ENCODE data around the gene FAM13C. TPM values are rescaled to one million over a fixed set of nuclear protein-coding genes. Genes with fewer than 3 reads are reported as not detected.
A peak's percentile ranks its signal among the peaks of the same experiment; 100 is the strongest.

Gene FAM13C
- total and polyA plus RNA-seq, 10 donors: 1.5 to 19.7 (median 8.9) TPM

DNA sequence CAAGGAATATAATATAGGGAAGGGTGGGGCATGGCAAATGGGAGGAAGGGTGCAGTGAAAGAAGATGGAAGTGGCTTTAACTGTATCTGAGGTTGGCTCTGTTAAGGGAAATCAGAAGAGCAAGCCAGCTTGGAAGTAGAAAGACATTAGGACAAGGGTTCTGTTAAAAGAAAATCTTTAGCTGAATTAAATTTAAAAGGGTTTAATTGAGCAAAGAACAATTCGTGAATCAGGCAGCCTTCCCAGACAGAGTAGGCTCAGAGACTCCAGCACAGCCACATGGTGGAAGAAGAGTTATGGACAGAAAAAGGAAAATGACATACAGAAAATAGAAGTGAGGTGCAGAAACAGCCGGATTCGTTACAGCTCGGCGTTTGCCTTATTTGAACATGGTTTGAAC is 42.0 kb downstream of the FAM13C start:
- Histone ChIP-seq H3K27ac (no peak overlapping the region), H3K4me1 (peaks cover 0 to 6% (median 0%) of the 10 kb centered on the region in 6 donors), H3K27me3 (replicated peaks in 1 of 7) (no peaks in the 10 kb centered on the region), H3K9me3 (no peaks in the 10 kb centered on the region), H3K36me3 (no peaks in the 10 kb centered on the region), H3K4me3 (no peak overlapping the region)
- WGBS, 5 donors: 88 to 96% (median 89%) methylated on average over 5 of the region's 5 CpGs
- no peak for DNase-seq
- TF ChIP-seq POLR2A (IDR thresholded peaks at IDR 0.05) (no peak), POLR2AphosphoS5 (IDR thresholded peaks at IDR 0.05) (no peak)
- intact Hi-C loops (cut with DNase I; ENCODE audit: low total_unique reads): no loop called here

DNA sequence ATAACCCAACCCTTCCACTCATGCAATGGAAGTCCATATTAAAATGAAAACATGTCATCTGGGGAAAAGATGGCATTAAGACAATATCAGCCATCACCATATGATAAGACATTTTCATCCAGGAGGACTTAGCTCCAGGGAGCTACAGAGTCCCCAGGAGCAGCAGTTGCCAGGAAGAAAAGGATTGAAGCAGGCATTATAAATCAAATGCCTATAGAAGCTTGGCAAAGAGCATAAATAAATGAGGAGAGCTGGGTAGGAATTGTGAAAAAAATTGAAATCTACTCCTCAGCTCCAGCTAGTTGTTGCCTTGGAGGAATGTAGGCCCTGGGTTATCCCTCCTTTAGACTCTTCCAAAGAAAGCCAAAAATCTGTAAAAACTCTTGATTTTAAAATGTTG is 42.5 kb downstream of the FAM13C start:
- intact Hi-C loops (cut with DNase I; ENCODE audit: low total_unique reads): no loop called here
- TF ChIP-seq POLR2AphosphoS5 (IDR thresholded peaks at IDR 0.05): no peak
- Histone ChIP-seq H3K9me3 (no peaks in the 10 kb centered on the region), H3K36me3 (no peaks in the 10 kb centered on the region), H3K4me1 (peaks cover 0 to 6% (median 0%) of the 10 kb centered on the region in 6 donors), H3K27me3 (replicated peaks in 1 of 7) (no peaks in the 10 kb centered on the region), H3K4me3 (no peak overlapping the region), H3K27ac (no peak overlapping the region)
- DNase-seq: no peak

DNA sequence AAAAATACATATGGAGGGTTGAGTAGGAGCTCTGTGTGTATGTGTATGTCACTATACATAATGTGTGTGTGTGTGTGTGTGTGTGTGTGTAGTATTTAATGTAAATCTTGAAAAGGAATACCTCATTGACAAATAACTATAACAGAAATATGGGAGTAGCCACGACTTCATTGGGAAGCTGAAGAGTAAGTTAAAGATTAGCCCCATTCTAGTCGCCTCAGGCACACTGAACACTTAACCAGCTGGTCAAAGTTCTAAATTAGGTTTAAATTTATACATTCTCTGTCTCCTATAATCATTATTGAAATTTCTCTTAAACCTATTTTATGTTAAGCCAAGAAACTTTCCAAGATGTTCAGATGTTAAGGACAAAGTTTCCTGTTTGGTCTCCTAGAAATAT is 45.3 kb downstream of the FAM13C start:
- intact Hi-C loops (cut with DNase I; ENCODE audit: low total_unique reads): no loop called here
- no peaks in the 10 kb centered on the region for H3K27me3 ChIP-seq (replicated peaks in 1 of 7)
- H3K4me1 ChIP-seq: peaks cover 0 to 4% (median 0%) of the 10 kb centered on the region in 6 donors
- H3K4me3 ChIP-seq: no peak overlapping the region
- DNase-seq: no peak
- H3K9me3 ChIP-seq: no peaks in the 10 kb centered on the region
- 68 to 83% (median 75%) methylated on average over 2 of the region's 2 CpGs for WGBS, 5 donors
- TF ChIP-seq POLR2AphosphoS5 (IDR thresholded peaks at IDR 0.05): no peak
- no peak overlapping the region for H3K27ac ChIP-seq
- H3K36me3 ChIP-seq: no peaks in the 10 kb centered on the region

DNA sequence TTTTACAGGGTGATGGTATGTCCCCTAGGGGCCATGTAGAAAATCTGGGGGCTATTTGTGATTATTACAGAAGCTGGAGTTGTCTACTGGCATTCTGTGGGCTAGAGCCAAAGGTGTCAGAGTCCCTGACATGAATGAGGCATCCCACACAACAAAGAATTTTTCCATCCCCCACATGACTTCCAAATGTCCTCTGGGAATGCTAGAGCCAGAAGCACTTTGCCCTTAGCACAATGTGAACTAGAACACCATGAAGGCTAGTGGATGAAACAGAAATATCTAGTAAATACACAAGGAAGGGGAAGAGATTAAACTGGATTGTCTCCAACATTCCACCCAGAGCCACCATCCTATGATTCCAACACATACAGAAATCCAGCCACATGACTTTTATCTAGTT is 46.9 kb downstream of the FAM13C start:
- Histone ChIP-seq H3K36me3 (no peaks in the 10 kb centered on the region), H3K27ac (no peak overlapping the region), H3K4me1 (peaks cover 0 to 4% (median 0%) of the 10 kb centered on the region in 6 donors), H3K9me3 (no peaks in the 10 kb centered on the region), H3K4me3 (no peak overlapping the region), H3K27me3 (replicated peaks in 1 of 7) (no peaks in the 10 kb centered on the region)
- TF ChIP-seq POLR2A (IDR thresholded peaks at IDR 0.05) (no peak), POLR2AphosphoS5 (IDR thresholded peaks at IDR 0.05) (peak in 1 of 3 donors; percentile 51)
- TF ChIP-seq, protein P1, sequence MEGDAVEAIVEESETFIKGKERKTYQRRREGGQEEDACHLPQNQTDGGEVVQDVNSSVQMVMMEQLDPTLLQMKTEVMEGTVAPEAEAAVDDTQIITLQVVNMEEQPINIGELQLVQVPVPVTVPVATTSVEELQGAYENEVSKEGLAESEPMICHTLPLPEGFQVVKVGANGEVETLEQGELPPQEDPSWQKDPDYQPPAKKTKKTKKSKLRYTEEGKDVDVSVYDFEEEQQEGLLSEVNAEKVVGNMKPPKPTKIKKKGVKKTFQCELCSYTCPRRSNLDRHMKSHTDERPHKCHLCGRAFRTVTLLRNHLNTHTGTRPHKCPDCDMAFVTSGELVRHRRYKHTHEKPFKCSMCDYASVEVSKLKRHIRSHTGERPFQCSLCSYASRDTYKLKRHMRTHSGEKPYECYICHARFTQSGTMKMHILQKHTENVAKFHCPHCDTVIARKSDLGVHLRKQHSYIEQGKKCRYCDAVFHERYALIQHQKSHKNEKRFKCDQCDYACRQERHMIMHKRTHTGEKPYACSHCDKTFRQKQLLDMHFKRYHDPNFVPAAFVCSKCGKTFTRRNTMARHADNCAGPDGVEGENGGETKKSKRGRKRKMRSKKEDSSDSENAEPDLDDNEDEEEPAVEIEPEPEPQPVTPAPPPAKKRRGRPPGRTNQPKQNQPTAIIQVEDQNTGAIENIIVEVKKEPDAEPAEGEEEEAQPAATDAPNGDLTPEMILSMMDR (IDR thresholded peaks at IDR 0.05 in 8 of 11, conservative IDR thresholded peaks at IDR 0.05 in 3 of 11): no peak
- intact Hi-C loops (cut with DNase I; ENCODE audit: low total_unique reads): no loop called here
- no peak for DNase-seq

DNA sequence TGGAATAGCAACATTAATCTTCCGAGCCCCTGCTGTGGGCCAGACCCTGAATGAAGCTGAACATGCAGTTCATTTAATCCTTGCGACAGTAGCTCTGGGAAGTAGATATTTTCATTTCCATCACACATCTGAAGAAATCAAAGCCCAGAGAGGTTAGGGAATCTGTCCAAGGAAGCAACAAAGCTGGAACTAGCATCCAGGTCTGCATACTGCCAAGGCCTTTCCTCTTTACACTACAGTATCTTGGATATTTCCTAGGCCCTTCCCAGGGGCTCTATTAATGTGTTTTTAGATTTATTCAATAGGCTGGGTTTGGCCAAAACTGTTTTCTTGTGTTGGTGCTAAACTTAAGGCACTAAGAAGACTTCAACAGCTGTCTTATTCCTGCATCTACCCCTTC is 48.1 kb downstream of the FAM13C start:
- Histone ChIP-seq H3K4me3 (no peak overlapping the region), H3K36me3 (no peaks in the 10 kb centered on the region), H3K27me3 (replicated peaks in 1 of 7) (no peaks in the 10 kb centered on the region), H3K27ac (no peak overlapping the region), H3K4me1 (peaks cover 0 to 4% (median 0%) of the 10 kb centered on the region in 6 donors), H3K9me3 (no peaks in the 10 kb centered on the region)
- 81 to 96% (median 92%) methylated on average over 2 of the region's 2 CpGs for WGBS, 5 donors
- TF ChIP-seq POLR2AphosphoS5 (IDR thresholded peaks at IDR 0.05): no peak
- TF ChIP-seq, protein P1 (IDR thresholded peaks at IDR 0.05 in 8 of 11, conservative IDR thresholded peaks at IDR 0.05 in 3 of 11): no peak
- TF ChIP-seq POLR2A (IDR thresholded peaks at IDR 0.05): no peak
- intact Hi-C loops (cut with DNase I; ENCODE audit: low total_unique reads): no loop called here
- DNase-seq: no peak

DNA sequence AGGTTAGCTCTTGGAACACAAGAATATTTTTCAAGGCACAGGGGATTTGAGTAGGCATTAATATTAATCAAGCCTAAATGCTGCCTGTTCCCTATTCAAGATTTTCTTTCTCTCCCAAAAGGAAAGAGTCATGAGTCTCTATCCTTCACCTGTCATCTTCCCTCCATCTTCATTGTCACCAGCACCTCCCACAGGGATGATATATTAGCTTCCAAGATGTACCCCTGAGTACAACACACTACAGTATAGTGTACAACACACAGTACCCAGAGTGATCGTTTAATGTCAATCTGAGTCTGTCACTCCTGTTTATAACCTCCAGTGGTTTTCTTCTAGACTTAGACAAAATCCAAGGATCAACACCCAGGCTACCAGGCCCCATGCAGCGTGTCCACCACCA is 50.1 kb downstream of the FAM13C start:
- no peak overlapping the region for H3K27ac ChIP-seq

More for the DNA sequence above, 50.1 kb downstream of the FAM13C start:
- 75 to 94% (median 90%) methylated on average over 2 of the region's 2 CpGs for WGBS, 5 donors
- intact Hi-C loops (cut with DNase I; ENCODE audit: low total_unique reads): no loop called here
- DNase-seq: no peak
- no peak overlapping the region for H3K4me3 ChIP-seq
- H3K36me3 ChIP-seq: no peaks in the 10 kb centered on the region
- no peak for TF ChIP-seq POLR2AphosphoS5 (IDR thresholded peaks at IDR 0.05)
- TF ChIP-seq POLR2A (IDR thresholded peaks at IDR 0.05): no peak
- TF ChIP-seq, protein P1 (IDR thresholded peaks at IDR 0.05 in 8 of 11, conservative IDR thresholded peaks at IDR 0.05 in 3 of 11): no peak
- H3K27me3 ChIP-seq (replicated peaks in 1 of 7): no peaks in the 10 kb centered on the region
- peaks cover 0 to 4% (median 0%) of the 10 kb centered on the region in 6 donors for H3K4me1 ChIP-seq
- no peaks in the 10 kb centered on the region for H3K9me3 ChIP-seq

All from spleen (tissue), 11 donors.